NCI-H226 (cell line): ENCODE measurements around the gene TARBP2.

Experiments
- DNase-seq: peaks from one replicate; pipeline ENCODE4 v3.0.0-alpha.2; 2015

Gene TARBP2

DNA sequence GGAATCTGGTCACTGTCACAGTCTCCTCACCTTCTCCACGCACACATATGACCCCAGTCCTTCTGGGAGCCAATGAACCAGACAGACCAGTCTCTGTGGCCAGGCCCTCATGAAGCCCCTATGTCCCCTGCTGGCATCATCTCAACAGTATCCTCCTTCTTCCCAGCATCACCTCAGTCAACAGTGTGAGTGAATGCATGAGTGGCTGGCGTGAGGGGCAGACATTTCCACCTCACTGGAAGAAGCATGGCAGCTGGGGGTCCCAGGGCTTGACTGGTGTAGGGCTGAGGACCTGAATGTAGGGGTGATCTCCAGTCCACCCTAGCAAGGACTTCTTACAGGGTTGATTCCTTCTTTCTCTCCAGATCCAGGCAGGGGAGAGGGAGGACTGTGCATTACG lies 3.6 kb upstream of the TARBP2 start:
- no peak for DNase-seq

DNA sequence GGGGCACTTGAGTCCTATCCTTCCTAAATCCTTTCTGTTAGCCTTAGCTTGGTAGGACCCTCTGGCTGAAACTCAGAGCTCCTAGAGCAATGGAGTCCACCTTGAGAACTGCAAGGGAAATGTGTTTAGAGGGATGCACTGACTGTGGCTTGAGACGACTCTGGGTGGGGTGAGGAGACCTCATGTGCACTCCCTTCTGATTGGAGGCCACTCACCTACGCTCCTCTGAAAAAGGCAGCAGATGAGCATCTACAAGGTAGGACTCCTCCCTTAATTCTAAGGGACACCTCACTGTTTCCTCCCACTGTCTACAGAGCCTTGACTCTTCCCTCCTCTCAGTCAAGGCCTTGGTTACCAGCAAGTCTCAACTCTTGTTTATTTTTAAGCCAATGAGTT lies 2.9 kb upstream of the TARBP2 start:
- no peak for DNase-seq

DNA sequence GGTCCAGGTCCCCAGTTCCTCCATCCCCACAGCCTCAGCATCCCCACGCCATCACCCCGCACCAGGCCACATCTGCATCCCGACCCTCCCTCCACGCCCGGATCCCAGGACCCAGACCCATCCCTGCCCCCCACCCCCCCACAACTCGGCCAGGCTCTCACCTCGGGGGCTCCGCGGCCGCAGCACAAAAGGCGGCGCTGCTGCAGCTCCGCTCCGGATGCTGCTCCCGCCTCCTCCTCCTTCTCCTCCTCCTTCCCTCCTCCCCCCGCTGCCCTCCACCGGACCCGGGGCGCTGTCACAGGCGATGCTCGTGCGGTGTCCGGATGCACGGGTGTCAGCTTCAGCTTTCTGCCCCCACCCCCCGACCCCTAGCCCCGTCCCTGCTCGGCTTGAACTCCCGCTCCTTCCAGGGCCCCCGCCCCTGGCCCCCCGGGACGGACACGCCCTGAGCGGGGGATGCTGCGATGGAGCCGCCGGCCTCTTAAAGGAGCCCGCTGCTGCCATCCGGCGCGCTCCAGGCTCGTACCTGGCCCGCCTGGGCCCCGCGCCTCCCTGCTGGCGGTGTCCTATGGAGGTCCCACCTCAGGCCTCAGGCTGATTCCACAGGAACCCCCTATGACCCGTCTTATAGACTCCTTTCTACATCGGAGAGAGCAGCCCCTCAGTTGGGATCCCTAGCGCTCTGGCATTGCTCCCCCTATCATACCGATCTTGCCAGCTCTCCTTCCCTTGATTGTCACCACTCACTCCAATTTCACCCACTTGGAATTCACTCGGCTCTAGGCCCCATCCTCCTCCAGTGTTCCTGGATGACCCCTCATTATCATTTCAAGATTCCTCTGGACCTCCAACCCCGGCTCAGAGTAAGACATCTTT lies 1.6 kb upstream of the TARBP2 start, which contains the start of gene MAP3K12:
Gene MAP3K12 (minus strand): TSS at position 193 of the 876 bp plus-strand sequence. CDS start 12,067 bp downstream, outside the sequence.
- peak; percentile 80 for DNase-seq

DNA sequence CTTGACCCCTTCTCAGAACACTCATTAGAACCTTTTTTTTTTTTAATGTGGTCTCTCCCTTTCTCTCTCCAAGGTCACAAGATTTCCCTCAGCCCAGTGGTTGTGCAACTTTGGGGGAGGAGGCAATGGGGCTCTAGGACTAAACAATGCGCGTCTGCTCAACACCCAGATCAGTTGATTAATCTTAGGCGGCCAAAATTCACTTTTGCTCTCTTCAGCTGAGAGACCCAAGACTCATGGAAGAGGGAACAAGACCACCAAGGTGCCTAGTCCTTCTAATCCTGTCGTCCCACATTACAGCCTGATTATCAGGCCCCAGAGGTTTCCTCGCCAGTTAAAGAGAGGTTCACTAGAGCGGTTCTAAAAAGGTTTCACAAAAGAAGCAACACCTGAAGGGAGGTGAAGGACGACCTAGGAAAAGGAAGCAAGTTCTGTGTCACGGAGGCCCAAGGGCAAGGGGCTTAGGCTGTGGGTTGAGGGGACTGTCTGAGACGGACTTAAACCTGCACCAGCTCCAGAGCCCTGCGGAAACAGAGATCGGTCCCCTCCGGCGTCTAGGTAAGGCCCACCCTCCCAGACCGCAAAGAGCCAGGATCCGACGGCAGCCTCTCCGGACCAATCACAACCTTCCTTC lies 824 bp upstream of the TARBP2 start:
- DNase-seq: peak; percentile 73

DNA sequence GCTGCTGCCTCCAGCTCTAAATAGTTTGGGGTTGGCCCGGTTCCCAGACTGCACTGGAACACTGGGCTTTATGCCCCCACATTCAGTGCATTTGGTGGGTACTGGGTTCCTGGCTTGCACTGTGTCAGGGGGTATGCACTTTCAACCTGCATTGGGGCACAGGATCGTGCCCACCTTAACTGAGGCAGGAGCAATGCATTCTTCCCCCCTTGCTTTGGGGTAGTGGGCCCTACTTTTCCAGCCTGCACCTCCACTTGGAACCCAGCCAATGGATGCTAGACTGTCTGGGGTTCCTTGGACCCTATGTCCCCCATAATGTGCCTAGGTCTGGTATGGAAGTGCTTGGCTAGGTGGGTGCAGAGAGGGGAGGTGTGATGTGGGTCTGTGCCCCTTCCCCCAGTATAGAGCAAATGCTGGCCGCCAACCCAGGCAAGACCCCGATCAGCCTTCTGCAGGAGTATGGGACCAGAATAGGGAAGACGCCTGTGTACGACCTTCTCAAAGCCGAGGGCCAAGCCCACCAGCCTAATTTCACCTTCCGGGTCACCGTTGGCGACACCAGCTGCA lies 615 bp downstream of the TARBP2 start:
- DNase-seq: no peak

DNA sequence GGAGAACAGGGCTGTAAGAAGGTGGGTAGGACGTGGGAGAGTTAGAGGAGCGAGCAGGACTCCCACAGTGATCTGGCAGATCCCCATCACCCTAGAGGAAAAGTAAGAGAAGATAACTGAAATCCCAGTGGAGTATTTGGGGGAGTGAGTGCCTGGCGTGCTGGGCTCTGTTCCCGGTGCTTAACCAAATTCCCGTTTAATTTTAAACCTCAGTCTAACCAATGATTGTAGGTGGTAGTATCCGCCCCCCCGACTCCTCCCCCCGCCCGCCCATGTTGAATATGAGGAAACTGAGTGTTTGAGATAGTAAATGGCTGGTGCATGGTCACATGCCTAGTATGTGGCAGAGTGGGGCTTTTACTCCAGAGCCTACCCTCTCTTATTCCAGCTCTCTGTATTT lies 1.2 kb downstream of the TARBP2 start:
- DNase-seq: peak; percentile 85

DNA sequence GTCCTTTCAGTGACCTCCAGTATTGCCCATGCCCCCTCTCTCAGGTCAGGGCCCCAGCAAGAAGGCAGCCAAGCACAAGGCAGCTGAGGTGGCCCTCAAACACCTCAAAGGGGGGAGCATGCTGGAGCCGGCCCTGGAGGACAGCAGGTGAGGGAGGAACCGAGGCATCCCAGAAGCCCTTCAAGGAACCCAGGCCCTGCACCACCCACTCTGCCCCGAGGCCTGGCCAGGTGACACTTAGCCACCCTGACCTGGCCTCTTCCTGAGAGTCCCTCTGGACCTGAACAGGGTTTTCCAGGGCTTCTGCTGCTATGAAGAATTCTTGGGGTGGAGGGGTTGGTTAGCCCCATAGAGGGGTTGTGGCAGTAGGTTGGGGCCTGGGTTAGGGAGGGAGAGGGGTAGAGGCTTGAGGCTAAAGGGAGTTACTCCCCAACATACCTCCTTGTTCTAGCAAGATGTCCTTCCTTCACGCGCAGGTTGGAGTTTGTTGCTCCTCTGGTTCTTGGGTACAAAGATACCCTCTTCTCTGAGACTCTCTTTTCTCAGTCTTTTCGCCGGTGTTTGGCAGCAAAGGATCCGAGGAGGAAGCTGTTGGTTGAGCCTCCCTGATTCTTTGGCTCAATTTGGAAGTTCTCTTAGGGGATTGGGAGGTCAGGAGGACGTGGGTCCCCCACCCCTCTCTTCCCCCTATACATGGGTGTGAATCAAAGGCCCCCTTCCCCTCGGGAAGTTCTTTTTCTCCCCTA lies 2.1 kb downstream of the TARBP2 start:
- no peak for DNase-seq

DNA sequence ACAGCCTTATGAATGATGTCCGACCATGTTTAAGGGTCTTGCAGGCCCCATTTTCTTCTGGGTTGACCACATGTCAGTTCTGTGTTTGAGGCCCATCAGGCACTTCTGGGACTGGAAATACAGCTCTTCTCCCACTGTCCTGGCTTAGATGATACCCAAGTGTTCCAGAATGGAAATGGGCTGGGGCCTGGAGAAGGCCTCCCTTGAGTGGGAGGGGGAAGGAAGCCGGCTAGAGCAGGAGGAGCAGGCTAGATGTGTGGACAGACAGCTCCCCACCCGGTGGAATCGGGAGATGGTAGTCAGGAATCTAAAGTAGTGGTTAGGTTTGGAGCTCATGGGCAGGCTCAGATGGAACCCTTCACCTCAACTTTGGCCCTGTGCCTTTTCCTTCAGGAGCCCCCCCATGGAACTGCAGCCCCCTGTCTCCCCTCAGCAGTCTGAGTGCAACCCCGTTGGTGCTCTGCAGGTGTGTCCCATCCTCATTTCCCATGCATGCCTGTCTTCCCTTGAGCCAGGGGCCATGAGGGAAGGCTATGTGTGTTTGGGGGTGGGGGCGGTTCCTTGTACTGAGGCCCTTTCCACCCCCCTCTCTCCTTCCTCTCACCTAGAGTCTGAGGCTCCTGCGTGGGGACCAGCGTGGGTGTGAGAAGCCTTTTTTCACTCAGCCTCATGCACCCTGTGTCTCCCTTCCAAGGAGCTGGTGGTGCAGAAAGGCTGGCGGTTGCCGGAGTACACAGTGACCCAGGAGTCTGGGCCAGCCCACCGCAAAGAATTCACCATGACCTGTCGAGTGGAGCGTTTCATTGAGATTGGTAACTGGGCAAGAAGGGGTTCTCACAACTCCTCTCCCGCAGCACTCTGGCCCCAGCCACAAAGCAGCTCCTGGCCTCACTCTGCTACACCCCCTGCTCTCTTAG lies 3.2 kb downstream of the TARBP2 start:
- DNase-seq: no peak

DNA sequence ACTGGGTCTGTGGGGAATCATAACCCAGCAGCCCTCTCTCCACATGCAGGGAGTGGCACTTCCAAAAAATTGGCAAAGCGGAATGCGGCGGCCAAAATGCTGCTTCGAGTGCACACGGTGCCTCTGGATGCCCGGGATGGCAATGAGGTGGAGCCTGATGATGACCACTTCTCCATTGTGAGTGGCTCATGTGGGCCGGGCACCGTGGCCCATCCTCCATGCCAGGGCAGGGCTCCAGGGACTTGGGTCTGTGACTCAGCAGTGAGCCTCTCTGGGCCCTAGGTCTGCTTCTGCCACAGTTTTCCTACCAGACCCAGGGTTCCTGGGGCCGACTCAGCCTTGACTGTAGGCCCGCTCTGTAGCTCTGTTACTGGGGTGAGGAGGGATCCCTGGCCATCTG lies 4.0 kb downstream of the TARBP2 start:
- DNase-seq: no peak

DNA sequence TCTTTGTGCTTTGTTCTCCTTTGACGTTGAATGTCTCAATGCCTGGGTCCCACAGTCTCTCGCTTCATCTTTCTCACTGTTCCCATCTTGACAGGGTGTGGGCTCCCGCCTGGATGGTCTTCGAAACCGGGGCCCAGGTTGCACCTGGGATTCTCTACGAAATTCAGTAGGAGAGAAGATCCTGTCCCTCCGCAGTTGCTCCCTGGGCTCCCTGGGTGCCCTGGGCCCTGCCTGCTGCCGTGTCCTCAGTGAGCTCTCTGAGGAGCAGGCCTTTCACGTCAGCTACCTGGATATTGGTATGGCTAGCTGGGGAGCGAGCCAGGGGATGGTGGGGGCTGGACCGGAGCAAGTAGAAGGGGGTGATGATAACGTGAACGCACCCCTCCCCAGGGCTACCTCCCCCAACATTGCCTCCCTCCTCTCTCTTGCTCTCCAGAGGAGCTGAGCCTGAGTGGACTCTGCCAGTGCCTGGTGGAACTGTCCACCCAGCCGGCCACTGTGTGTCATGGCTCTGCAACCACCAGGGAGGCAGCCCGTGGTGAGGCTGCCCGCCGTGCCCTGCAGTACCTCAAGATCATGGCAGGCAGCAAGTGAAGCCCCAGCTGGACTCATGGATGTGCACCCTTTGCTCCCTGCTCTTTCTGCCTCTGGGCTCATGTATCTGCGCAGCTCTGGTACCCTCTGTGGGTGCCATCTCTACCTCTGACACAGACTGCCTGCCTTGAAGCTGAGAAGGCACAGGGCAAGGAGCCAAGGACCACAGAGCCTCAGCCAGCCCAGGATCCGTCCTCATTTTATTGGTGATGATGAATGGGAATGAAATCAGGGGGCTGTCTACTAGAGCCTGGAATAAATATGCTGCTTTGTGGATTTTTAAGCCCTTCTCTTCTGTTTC lies 4.7 kb downstream of the TARBP2 start:
- DNase-seq: no peak

DNA sequence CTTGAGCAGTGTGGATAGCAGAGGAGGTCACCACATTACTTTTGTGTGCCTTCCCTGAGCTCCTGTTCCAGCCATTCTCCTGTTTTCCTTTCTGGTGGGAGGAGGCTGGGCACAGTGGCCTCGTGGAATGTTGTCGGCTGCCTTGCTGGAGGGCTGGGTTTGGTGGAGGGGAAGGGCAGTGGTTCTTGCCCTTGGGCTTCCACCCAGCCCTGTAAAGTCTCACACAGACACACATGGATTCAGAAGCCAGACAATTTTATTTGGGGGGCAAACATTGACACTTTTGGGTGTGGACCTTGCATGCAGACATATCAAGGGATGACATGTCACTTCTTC lies 5.3 kb downstream of the TARBP2 start:
- no peak for DNase-seq

DNA sequence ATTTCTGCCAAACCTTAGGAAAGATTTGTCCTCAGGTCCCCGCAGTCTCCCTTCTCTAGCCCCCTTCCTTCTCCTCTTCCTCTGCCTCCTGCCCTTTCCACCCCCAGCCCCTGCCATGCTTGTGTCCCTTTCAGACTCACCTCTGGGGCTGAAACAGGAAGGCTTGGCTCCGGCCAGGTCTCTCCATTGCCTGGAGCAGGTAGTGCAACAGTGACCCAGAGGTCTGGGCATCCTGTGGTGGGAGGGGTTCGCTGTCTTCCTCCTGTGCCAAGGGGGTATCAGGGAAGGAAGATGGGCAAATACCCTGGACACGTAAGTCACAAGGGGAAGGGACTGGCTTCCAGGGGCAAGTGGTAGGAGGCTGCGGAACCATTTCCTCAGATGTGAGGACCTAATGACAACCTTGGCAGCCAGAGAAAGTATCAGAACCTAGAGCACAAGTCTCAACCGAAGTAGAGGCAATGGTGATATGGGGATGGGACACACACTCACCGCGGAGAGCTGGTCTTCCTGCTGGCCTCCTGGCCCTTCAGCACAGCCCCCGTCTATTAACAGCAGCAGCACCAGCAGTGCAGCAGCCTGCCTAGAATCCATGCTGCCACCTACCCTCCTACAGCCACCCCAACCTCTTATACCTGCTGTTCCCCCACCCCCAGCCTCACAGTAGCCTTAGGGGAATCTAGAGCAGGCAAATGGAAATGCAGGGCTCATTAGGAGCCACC lies 6.0 kb downstream of the TARBP2 start, which contains the start of gene NPFF:
Gene NPFF (minus strand): TSS at position 604 of the 722 bp plus-strand sequence. CDS start 10 bp downstream, at position 594.
- DNase-seq: no peak

DNA sequence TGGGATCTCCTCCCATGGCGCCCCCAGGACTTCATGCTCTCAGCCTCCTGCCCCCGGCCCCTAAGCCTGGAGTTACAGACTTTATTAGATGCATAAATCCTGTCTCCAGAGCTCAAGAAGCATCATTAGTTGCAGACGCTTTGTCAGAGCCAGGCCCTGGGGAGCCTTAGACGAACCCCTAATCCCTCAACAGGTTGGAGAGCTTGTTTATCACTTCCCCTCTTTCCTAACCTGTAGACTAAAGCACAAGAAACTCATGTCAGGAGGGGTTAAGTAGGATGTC lies 6.5 kb downstream of the TARBP2 start:
- DNase-seq: no peak

DNA sequence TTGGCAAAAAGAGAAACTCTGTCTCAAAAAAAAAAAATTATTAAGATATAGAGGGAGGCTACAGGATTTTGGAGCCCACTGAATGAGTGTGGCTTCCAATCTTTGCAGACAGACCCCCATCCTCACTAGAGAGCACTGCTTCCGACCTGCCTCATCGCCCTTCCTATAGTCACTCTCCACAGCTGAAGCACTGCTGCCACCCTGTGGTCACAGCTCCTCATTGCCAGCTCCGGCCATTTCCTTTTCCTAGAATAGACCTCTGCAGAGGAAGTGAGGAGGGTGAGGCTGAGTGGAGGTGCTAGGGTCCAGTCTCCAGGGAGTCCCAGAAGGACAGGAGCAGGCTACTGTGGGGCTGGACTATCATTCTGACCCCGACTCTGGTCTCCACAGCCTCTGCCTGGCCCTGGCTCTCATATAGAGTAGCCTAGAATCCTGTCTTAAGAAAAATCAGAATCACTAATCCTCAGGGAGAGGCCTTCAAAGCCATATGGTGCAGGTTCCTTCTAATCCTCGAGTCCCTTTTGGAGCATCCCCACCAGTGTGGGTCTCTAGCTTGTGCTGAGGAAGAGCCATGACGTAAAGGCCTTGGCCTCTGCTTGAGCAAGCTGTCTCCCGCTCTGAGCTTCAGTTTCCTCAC lies 7.6 kb downstream of the TARBP2 start:
- DNase-seq: peak; percentile 78

DNA sequence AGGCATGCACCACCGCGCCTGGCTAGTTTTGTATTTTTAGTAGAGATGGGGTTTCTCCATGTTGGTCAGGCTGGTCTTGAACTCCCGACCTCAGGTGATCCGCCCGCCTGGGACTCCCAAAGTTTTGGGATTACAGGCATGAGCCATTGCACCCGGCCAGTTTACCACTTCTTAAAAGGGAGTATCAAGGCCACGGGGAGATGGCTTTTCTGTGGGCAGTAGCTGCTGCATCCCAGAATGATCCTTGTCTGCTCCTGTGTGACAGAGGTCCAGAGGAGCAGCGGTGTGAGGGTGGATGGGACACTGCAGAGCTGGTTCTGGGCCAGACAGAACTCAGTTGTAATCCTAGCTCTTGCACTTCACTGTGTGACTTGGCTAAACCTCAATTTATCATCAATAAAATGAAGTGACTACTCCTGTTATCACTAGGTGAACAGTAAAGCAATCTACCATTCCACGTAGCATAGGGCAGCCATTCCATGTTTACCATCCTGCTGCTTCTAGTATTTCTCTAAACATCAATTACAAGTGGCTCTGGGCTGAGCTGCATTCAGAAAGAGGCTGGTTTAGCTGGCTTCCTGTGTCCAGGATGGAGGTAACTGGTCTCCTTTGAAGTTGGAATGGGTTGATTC lies 9.2 kb downstream of the TARBP2 start:
- no peak for DNase-seq

DNA sequence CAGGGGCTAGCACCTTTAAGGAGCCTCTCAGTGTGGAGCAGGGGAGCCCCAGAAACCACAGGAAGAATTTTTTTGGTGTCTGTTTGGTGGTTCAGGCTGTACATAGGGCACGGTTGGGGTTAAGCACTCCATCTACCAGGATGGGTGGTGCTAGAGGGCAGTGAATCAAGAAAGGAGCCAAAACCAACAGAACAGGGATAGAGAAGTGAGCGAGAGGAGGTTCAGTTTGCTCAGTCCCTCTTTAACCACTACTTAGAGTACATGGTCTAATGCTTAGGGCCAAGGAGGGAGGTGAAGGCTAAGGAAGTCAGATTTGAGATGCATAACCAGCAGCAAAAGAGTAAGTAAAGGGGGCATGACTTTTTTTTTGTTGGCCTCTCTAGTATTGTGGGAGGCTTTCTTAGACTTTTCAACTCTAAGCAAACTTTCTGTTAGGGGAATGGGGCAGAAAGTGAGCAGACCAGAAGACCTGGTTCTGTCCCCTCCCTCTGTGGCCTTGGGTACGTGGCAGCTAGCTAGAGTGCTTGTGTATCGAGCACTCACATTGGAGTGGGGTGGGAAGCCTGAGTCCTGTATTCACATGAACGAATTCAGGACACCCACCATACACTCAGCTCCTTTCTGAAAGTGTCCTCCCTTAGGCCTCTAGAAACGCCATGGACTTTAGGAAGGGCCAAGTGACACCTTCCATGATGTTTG lies 12.8 kb downstream of the TARBP2 start:
- no peak for DNase-seq

DNA sequence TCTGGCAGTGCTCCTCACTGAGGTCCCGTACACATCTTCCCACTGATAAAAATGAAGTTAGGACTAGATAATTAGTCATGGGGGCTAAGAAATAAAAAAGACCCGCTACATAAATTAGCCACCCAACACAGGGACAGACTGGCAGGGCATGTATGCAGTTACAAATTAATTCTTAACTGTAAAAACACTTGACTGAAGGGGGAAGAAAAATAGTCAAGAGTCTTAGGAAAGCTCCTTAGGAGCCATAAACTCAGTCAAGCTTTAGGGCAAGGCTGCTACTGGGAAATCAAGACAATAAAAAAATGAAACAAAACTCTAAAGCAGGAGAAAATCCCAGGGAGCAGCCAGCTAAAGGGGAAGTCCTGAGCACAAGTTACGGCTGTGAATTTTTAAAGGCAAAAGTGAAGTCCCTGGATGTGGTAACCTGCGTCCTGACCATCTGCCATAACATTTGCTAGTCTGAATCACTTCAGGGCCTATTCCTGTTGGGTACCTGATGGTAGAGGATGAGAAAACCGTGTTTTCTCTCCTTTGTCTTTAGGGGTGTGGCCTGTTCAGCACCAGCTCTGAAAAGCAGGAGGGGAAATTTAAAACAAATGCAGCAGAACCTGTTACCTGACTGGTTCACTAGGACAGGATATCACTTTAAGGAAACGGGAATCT lies 13.7 kb downstream of the TARBP2 start:
- DNase-seq: no peak

DNA sequence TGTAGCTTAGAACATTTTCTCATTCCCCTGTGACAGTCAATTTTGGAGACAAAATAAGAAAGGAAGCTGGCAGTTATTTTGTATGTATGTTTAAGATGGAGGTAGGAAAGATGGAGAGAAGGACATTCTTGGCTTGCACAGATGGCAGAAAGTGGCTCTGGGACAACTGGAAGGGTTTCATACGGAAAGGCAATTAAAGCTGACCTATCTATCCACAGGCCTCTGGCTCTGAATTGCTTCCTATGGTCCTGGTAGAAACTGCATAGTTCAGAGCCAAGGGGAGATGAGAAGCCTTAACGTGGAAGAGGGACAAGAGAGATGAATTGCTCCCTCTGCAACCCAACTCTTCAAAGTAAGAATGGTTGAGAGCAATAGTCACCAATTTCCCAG lies 14.2 kb downstream of the TARBP2 start:
- no peak for DNase-seq
